ENCODE data around the gene LLPH. TPM values are rescaled to one million over a fixed set of nuclear protein-coding genes. Genes with fewer than 3 reads are reported as not detected.

Gene LLPH
- polyA plus RNA-seq, 1 donor (not counting 4 experiments of a cell fraction or from before 2014, with no cell fraction given): 36.6 TPM

DNA sequence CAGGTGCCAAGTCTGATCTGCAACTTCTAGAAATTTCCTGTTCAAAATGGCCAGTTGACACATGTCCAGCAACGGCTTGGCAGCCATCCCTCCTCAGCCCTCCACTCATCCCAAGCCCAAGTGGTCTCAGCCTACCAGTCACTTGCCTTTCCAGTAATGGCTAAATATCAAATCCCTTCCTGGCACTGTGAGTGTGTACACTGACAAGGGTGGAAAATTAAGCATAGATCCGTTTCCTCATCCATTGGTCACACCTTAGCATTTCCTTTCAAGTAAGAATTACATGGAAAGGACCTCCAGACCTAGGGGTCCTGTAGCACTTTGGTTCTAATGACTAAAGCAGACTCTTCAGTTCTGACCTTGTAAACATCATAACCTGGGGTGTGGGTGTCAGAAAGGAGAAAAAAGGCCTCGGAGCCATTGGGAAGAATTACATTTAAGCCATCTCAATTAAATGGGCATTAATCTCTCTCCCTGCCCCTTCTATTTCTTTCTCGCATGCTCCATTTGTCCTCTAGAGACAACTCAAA, 15.4 kb downstream of the LLPH start:
- Histone ChIP-seq H4K20me1 (ENCODE audit: control insufficient read depth, extremely low read depth, insufficient read depth, low read length) (no peaks in the 10 kb centered on the region), H3K79me2 (ENCODE audit: control insufficient read depth, insufficient read depth, low read length) (no peaks in the 10 kb centered on the region), H3K9ac (ENCODE audit: control insufficient read depth, extremely low read depth, insufficient read depth, low read length) (no peak overlapping the region), H3K4me3 (ENCODE audit: control insufficient read depth in 2 of 3, extremely low read depth in 1 of 3, insufficient read depth in 2 of 3, low read depth in 1 of 3, low read length in 3 of 3) (no peak overlapping the region), H3K27ac (ENCODE audit: control insufficient read depth, insufficient read depth, low read length) (no peak overlapping the region), H2AFZ (ENCODE audit: control insufficient read depth, low read length) (no peak overlapping the region), H3K4me2 (ENCODE audit: control insufficient read depth, extremely low read depth, insufficient read depth, low read depth, low read length) (no peak overlapping the region), H3K36me3 (ENCODE audit: control insufficient read depth in 2 of 2, extremely low read depth in 1 of 2, insufficient read depth in 2 of 2, low read length in 2 of 2) (no peaks in the 10 kb centered on the region), H3K27me3 (ENCODE audit: control insufficient read depth, extremely low read depth, insufficient read depth, low read length) (no peaks in the 10 kb centered on the region), H3K9me1 (ENCODE audit: control insufficient read depth, extremely low read depth, insufficient read depth, low read length) (no peaks in the 10 kb centered on the region), H3K9me3 (ENCODE audit: control insufficient read depth, low read depth, low read length) (no peaks in the 10 kb centered on the region), H3K4me1 (ENCODE audit: control insufficient read depth, extremely low read depth, insufficient read depth, low read length) (no peaks in the 10 kb centered on the region)
- FAIRE-seq: no peak
- DNase-seq (ENCODE audit: low read depth, low spot score): no peak
- TF ChIP-seq EZH2 (IDR thresholded peaks at IDR 0.05; ENCODE audit: low read length) (no peak), CTCF (optimal IDR thresholded peaks at IDR 0.05 in 1 of 3, IDR thresholded peaks at IDR 0.05 in 1 of 3, conservative IDR thresholded peaks at IDR 0.05 in 1 of 3; ENCODE audit: extremely low read depth in 1 of 3, insufficient read depth in 2 of 3, low read length in 3 of 3) (no peak)
- dilution Hi-C loops (cut with MboI; ENCODE audit: extremely low pct_ligation_motif_present, low sequenced_read_pairs): no loop called here

DNA sequence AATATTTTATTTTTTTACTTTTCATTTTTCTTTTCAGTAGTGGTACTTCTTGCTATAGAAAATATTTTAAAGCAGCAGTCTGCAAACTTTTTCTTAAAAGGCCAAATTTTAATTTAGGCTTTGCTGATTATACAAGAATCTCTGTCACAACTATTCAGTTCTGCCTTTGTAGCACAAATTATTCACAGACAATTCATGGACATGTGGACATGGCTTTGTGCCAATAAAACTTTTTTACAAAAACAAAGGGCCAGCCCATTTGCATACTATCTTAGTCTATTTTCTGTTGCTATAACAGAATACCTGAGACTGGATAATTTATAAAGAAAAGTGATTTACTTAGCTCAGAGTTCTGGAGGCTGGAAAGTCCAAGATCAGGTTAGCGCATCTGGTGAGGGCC, 17.1 kb downstream of the LLPH start:
- Histone ChIP-seq H4K20me1 (ENCODE audit: control insufficient read depth, extremely low read depth, insufficient read depth, low read length) (no peaks in the 10 kb centered on the region), H3K79me2 (ENCODE audit: control insufficient read depth, insufficient read depth, low read length) (no peaks in the 10 kb centered on the region), H2AFZ (ENCODE audit: control insufficient read depth, low read length) (no peak overlapping the region), H3K36me3 (ENCODE audit: control insufficient read depth in 2 of 2, extremely low read depth in 1 of 2, insufficient read depth in 2 of 2, low read length in 2 of 2) (no peaks in the 10 kb centered on the region), H3K27me3 (ENCODE audit: control insufficient read depth, extremely low read depth, insufficient read depth, low read length) (no peaks in the 10 kb centered on the region), H3K4me3 (ENCODE audit: control insufficient read depth in 2 of 3, extremely low read depth in 1 of 3, insufficient read depth in 2 of 3, low read depth in 1 of 3, low read length in 3 of 3) (no peak overlapping the region), H3K9me3 (ENCODE audit: control insufficient read depth, low read depth, low read length) (no peaks in the 10 kb centered on the region), H3K4me1 (ENCODE audit: control insufficient read depth, extremely low read depth, insufficient read depth, low read length) (no peaks in the 10 kb centered on the region), H3K9me1 (ENCODE audit: control insufficient read depth, extremely low read depth, insufficient read depth, low read length) (no peaks in the 10 kb centered on the region), H3K27ac (ENCODE audit: control insufficient read depth, insufficient read depth, low read length) (no peak overlapping the region), H3K9ac (ENCODE audit: control insufficient read depth, extremely low read depth, insufficient read depth, low read length) (no peak overlapping the region), H3K4me2 (ENCODE audit: control insufficient read depth, extremely low read depth, insufficient read depth, low read depth, low read length) (no peak overlapping the region)
- DNase-seq (ENCODE audit: low read depth, low spot score): no peak
- dilution Hi-C loops (cut with MboI; ENCODE audit: extremely low pct_ligation_motif_present, low sequenced_read_pairs): no loop called here
- TF ChIP-seq EZH2 (IDR thresholded peaks at IDR 0.05; ENCODE audit: low read length) (no peak), CTCF (optimal IDR thresholded peaks at IDR 0.05 in 1 of 3, IDR thresholded peaks at IDR 0.05 in 1 of 3, conservative IDR thresholded peaks at IDR 0.05 in 1 of 3; ENCODE audit: extremely low read depth in 1 of 3, insufficient read depth in 2 of 3, low read length in 3 of 3) (no peak)
- no peak for FAIRE-seq
